ENCODE measurements around the gene PAIP2B. TPM values are rescaled to one million over a fixed set of nuclear protein-coding genes. Genes with fewer than 3 reads are reported as not detected.
"Not testable (repeated sequence)": the region's sequence is repeated elsewhere in the genome, so short reads cannot be mapped to it uniquely, and the experiment has no call there.

Gene PAIP2B
- total RNA-seq, 1 donor from 2014 or later, result 6.5 TPM

GRCh38 chr2:71244302-71244660 lies 17.4 kb upstream of the PAIP2B start:
- no peak for DNase-seq (ENCODE audit: low read depth, low spot score)
- Mint-ChIP-seq H3K4me1 (no peaks in the 10 kb centered on the region), H3K9me3 (peaks cover 6% of the 10 kb centered on the region), H3K27ac (ENCODE audit: unreplicated experiment) (no peak overlapping the region), H3K27me3 (ENCODE audit: low read depth) (peaks cover 55% of the 10 kb centered on the region), H3K36me3 (ENCODE audit: low read depth) (peaks cover 5% of the 10 kb centered on the region), H3K4me3 (no peak overlapping the region)
- no peak for TF ChIP-seq CTCF (conservative IDR thresholded peaks at IDR 0.05)

GRCh38 chr2:71243634-71244301 lies 16.9 kb upstream of the PAIP2B start:
- no peaks in the 10 kb centered on the region for H3K4me1 Mint-ChIP-seq

DNA sequence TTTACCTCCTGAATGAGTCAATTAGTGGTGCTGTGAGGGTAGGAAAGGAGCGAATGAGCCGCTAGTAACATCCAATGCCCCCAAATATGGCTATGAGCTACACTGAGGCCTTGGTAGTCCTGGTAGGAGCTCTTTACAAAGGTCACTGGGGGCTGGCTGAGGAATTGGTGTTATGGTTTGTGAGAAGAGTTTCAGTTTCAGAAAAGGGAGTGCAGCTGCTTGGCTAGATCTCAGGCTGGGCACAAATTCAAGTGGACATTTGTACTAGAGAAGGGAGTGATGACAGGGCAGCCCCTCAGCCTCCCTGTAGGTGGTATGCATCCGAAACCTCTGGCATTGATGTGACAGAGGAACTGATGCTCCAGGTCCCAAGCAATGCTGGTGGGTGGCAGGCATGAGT lies 13.9 kb upstream of the PAIP2B start:
- Mint-ChIP-seq H3K4me3 (no peak overlapping the region), H3K27ac (ENCODE audit: unreplicated experiment) (no peak overlapping the region), H3K36me3 (ENCODE audit: low read depth) (no peaks in the 10 kb centered on the region), H3K9me3 (peaks cover under 1% of the 10 kb centered on the region), H3K27me3 (ENCODE audit: low read depth) (peaks cover 35% of the 10 kb centered on the region), H3K4me1 (no peaks in the 10 kb centered on the region)
- no peak for TF ChIP-seq CTCF (conservative IDR thresholded peaks at IDR 0.05)
- DNase-seq (ENCODE audit: low read depth, low spot score), result no peak

More at GRCh38 chr2:71243634-71244301, 16.9 kb upstream of the PAIP2B start:
- Mint-ChIP-seq H3K9me3 (peaks cover 6% of the 10 kb centered on the region), H3K27me3 (ENCODE audit: low read depth) (peaks cover 50% of the 10 kb centered on the region), H3K27ac (ENCODE audit: unreplicated experiment) (no peak overlapping the region), H3K36me3 (ENCODE audit: low read depth) (peaks cover 5% of the 10 kb centered on the region), H3K4me3 (no peak overlapping the region)
- no peak for TF ChIP-seq CTCF (conservative IDR thresholded peaks at IDR 0.05)
- no peak for DNase-seq (ENCODE audit: low read depth, low spot score)

DNA sequence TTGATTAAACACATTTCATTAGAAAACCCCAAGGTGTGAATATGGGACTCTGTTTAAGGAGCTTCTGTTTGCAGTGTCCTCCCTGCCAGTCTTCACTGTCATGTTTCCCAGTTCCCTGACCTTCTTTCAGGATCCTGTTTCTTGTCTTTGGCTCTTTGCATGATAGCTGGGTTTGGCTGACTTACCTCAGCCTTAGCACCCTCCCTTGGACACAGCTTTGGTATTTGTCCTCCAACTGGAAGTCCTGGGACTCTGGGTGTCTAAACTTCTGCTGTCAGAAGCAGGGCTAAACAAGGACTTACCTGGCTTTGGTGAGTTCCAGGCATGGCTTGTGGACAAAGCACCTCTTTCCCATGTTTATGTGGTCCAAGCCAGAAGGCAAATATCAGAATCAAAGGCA lies 11.2 kb upstream of the PAIP2B start:
- H3K36me3 Mint-ChIP-seq (ENCODE audit: low read depth), result peaks cover 3% of the 10 kb centered on the region
- no peak overlapping the region for H3K4me3 Mint-ChIP-seq
- DNase-seq (ENCODE audit: low read depth, low spot score), result no peak
- H3K9me3 Mint-ChIP-seq, result peaks cover 5% of the 10 kb centered on the region
- H3K27me3 Mint-ChIP-seq (ENCODE audit: low read depth), result peaks cover 17% of the 10 kb centered on the region
- no peak overlapping the region for H3K27ac Mint-ChIP-seq (ENCODE audit: unreplicated experiment)
- H3K4me1 Mint-ChIP-seq, result no peaks in the 10 kb centered on the region
- no peak for TF ChIP-seq CTCF (conservative IDR thresholded peaks at IDR 0.05)

GRCh38 chr2:71235930-71236587 lies 9.2 kb upstream of the PAIP2B start:
- peaks cover 9% of the 10 kb centered on the region for H3K9me3 Mint-ChIP-seq
- peaks cover 3% of the 10 kb centered on the region for H3K36me3 Mint-ChIP-seq (ENCODE audit: low read depth)
- H3K4me3 Mint-ChIP-seq, result no peak overlapping the region
- H3K4me1 Mint-ChIP-seq, result no peaks in the 10 kb centered on the region
- no peak overlapping the region for H3K27ac Mint-ChIP-seq (ENCODE audit: unreplicated experiment)
- no peak for TF ChIP-seq CTCF (conservative IDR thresholded peaks at IDR 0.05)
- DNase-seq (ENCODE audit: low read depth, low spot score), result no peak
- peaks cover 15% of the 10 kb centered on the region for H3K27me3 Mint-ChIP-seq (ENCODE audit: low read depth)

- H3K27me3 Mint-ChIP-seq (ENCODE audit: low read depth), result peaks cover 27% of the 10 kb centered on the region
- H3K4me3 Mint-ChIP-seq; H3K27ac Mint-ChIP-seq (ENCODE audit: unreplicated experiment); H3K36me3 Mint-ChIP-seq (ENCODE audit: low read depth); H3K9me3 Mint-ChIP-seq; DNase-seq (ENCODE audit: low read depth, low spot score); H3K4me1 Mint-ChIP-seq: not testable (repeated sequence)
Observed at GRCh38 chr2:71233072-71233471, 6.2 kb upstream of the PAIP2B start.

Data from neural crest cell (in vitro differentiated cells).